H1 (cell line): ENCODE measurements around the gene TFB1M. TPM values are rescaled to one million over a fixed set of nuclear protein-coding genes. Genes with fewer than 3 reads are reported as not detected.

ENCODE experiments used
- CTCF ChIA-PET: fragments of 300-600 bp; sonication (Branson Sonifier 250); formaldehyde crosslinking; loops from one replicate; lab custom pipeline; 2021; ENCODE audit not compliant: partially characterized antibody; lab: Charles Lee
- POLR2A ChIA-PET: fragments of 300-600 bp; sonication (Branson Sonifier 250); formaldehyde crosslinking; loops from one replicate; lab custom pipeline; 2021; ENCODE audit warnings: inconsistent platforms; ENCODE audit not compliant: partially characterized antibody; lab: Charles Lee
- DNase-seq, 2 experiments: peaks; one replicate each; pipeline versions ENCODE4 v3.0.0 to v3.0.0-alpha.2; 2010 to 2022; ENCODE audit warnings: low spot score in 2 of 2, low read depth in 1 of 2, mixed read lengths in 1 of 2
- FAIRE-seq: peaks from 2 replicates; lab custom pipeline; 2011; peaks lifted over from hg19 to GRCh38; lab: Jason Lieb, UNC
- H2AFZ ChIP-seq: 2 replicates; pipeline ENCODE4 v1.8.1; 2012; ENCODE audit warnings: low read length, inconsistent platforms
- H2AK5ac ChIP-seq: 2 replicates; pipeline ENCODE4 v1.6.1; 2013; ENCODE audit warnings: low read depth, low read length
- H2BK120ac ChIP-seq: replicated peaks from 2 replicates; pipeline ENCODE3; 2013; ENCODE audit warnings: low read depth, low read length, inconsistent platforms
- H2BK12ac ChIP-seq: 2 replicates; pipeline ENCODE4 v1.6.1; 2013; ENCODE audit warnings: low read depth, low read length
- H2BK15ac ChIP-seq: 2 replicates; pipeline ENCODE4 v1.6.1; 2013; ENCODE audit warnings: low read length
- H2BK20ac ChIP-seq: 2 replicates; pipeline ENCODE4 v1.6.1; 2013; ENCODE audit warnings: low read length
- H2BK5ac ChIP-seq: 2 replicates; pipeline ENCODE4 v1.6.1; 2013; ENCODE audit warnings: low read depth, low read length
- H3K14ac ChIP-seq: 2 replicates; pipeline ENCODE4 v1.6.1; 2013; ENCODE audit warnings: inconsistent platforms; ENCODE audit not compliant: insufficient read length
- H3K18ac ChIP-seq: 2 replicates; pipeline ENCODE4 v1.6.1; 2013; ENCODE audit warnings: low read length; ENCODE audit errors: extremely low read depth
- H3K23ac ChIP-seq: 2 replicates; pipeline ENCODE4 v1.6.1; 2013; ENCODE audit warnings: inconsistent platforms; ENCODE audit not compliant: insufficient read length
- H3K23me2 ChIP-seq: 2 replicates; pipeline ENCODE4 v1.6.1; 2013; ENCODE audit warnings: low read depth, low read length
- H3K27ac ChIP-seq: 2 replicates; pipeline ENCODE4 v1.6.1; 2011; ENCODE audit warnings: low read depth, low read length, inconsistent platforms
- H3K27me3 ChIP-seq, 4 experiments: replicated peaks in 1 of 4; 1 replicate in 1 of 4; 2 replicates in 3 of 4; pipeline versions ENCODE4 v1.6.1 to v1.8.1; 2011 to 2013; ENCODE audit warnings: low read length in 3 of 4, mild to moderate bottlenecking in 3 of 4, inconsistent platforms in 2 of 4, mixed read lengths in 2 of 4, moderate library complexity in 1 of 4; ENCODE audit not compliant: control insufficient read depth in 3 of 4, insufficient read depth in 3 of 4; ENCODE audit errors: extremely low read depth in 1 of 4
- H3K36me3 ChIP-seq, 4 experiments: 2 replicates each; pipeline versions ENCODE4 v1.6.1 to v1.8.1; 2011 to 2013; ENCODE audit warnings: mild to moderate bottlenecking in 4 of 4, low read length in 3 of 4, moderate library complexity in 2 of 4, control low read depth in 1 of 4, inconsistent platforms in 1 of 4; ENCODE audit not compliant: insufficient read depth in 4 of 4, control insufficient read depth in 2 of 4
- H3K4ac ChIP-seq: replicated peaks from 2 replicates; pipeline ENCODE3; 2013; ENCODE audit warnings: low read length, low read depth, mixed read lengths, inconsistent platforms; ENCODE audit not compliant: insufficient read length
- H3K4me1 ChIP-seq, 4 experiments: replicated peaks in 1 of 4; 1 replicate in 1 of 4; 2 replicates in 3 of 4; pipeline versions ENCODE4 v1.6.1 to v1.8.1; 2011 to 2013; ENCODE audit warnings: low read length in 3 of 4, inconsistent platforms in 2 of 4, mixed read lengths in 1 of 4; ENCODE audit not compliant: insufficient read depth in 4 of 4, control insufficient read depth in 3 of 4
- H3K4me2 ChIP-seq, 2 experiments: 2 replicates each; pipeline versions ENCODE4 v1.6.1 to v1.8.1; 2011 to 2013; ENCODE audit warnings: low read depth in 2 of 2, low read length in 2 of 2, control low read depth in 1 of 2, inconsistent platforms in 1 of 2, mild to moderate bottlenecking in 1 of 2; ENCODE audit not compliant: insufficient read depth in 1 of 2
- H3K4me3 ChIP-seq, 4 experiments: fragments of 200-600, 300-600 bp in 1 of 4; sonication (generic), shearing (Covaris generic), sonication (Bioruptor Twin) in 1 of 4; 2 replicates each; pipeline versions ENCODE4 v1.5.1 to v1.8.1; 2011 to 2016; ENCODE audit warnings: low read length in 4 of 4, low read depth in 3 of 4, control low read depth in 2 of 4, inconsistent platforms in 2 of 4, mild to moderate bottlenecking in 2 of 4, mixed read lengths in 1 of 4, moderate library complexity in 1 of 4; ENCODE audit not compliant: insufficient read depth in 2 of 4; ENCODE audit errors: extremely low read depth in 1 of 4
- H3K56ac ChIP-seq: replicated peaks from 2 replicates; pipeline ENCODE3; 2013; ENCODE audit warnings: low read depth, mild to moderate bottlenecking, mixed read lengths, low read length, inconsistent platforms; ENCODE audit not compliant: insufficient read length
- H3K79me1 ChIP-seq: 2 replicates; pipeline ENCODE4 v1.6.1; 2013; ENCODE audit warnings: low read depth, low read length, control low read depth
- H3K79me2 ChIP-seq, 2 experiments: 2 replicates each; pipeline versions ENCODE4 v1.6.1 to v1.8.1; 2012 to 2013; ENCODE audit warnings: low read length in 2 of 2, mild to moderate bottlenecking in 2 of 2, inconsistent platforms in 1 of 2; ENCODE audit not compliant: insufficient read depth in 2 of 2, control insufficient read depth in 1 of 2
- H3K9ac ChIP-seq, 4 experiments: replicated peaks in 1 of 4; 1 replicate in 1 of 4; 2 replicates in 3 of 4; pipeline versions ENCODE4 v1.6.1 to v1.8.1; 2011 to 2013; ENCODE audit warnings: low read depth in 3 of 4, low read length in 3 of 4, control low read depth in 2 of 4, mild to moderate bottlenecking in 2 of 4, moderate library complexity in 2 of 4, inconsistent platforms in 1 of 4; ENCODE audit errors: extremely low read depth in 1 of 4
- H3K9me3 ChIP-seq, 2 experiments: 2 replicates each; pipeline versions ENCODE4 v1.6.1 to v1.8.1; 2012 to 2013; ENCODE audit warnings: mild to moderate bottlenecking in 2 of 2, moderate library complexity in 2 of 2, control low read depth in 1 of 2, inconsistent platforms in 1 of 2, low read depth in 1 of 2, low read length in 1 of 2, mixed read lengths in 1 of 2; ENCODE audit not compliant: insufficient read depth in 2 of 2
- H4K20me1 ChIP-seq, 2 experiments: replicated peaks in 1 of 2; 2 replicates each; pipeline versions ENCODE3 to v1.8.1; 2011 to 2013; ENCODE audit warnings: inconsistent platforms in 2 of 2, low read length in 2 of 2, mild to moderate bottlenecking in 1 of 2; ENCODE audit not compliant: insufficient read depth in 2 of 2, control insufficient read depth in 1 of 2
- H4K5ac ChIP-seq: 2 replicates; pipeline ENCODE4 v1.6.1; 2013; ENCODE audit warnings: low read length, low read depth, mixed read lengths, inconsistent platforms; ENCODE audit not compliant: insufficient read length
- H4K8ac ChIP-seq: 2 replicates; pipeline ENCODE4 v1.8.0; 2013; ENCODE audit warnings: mild to moderate bottlenecking, moderate library complexity, low read length, inconsistent platforms; ENCODE audit not compliant: insufficient read depth; ENCODE audit errors: extremely low read depth
- H4K91ac ChIP-seq: replicated peaks from 2 replicates; pipeline ENCODE3; 2013; ENCODE audit warnings: low read length, mixed read lengths, inconsistent platforms; ENCODE audit not compliant: insufficient read length
- BCL11A ChIP-seq, 2 experiments: IDR thresholded peaks; one replicate each; pipeline ENCODE4 v1.6.1; 2011; ENCODE audit warnings: low read depth in 2 of 2, low read length in 2 of 2, mild to moderate bottlenecking in 2 of 2
- BRCA1 ChIP-seq: IDR thresholded peaks from 2 replicates; pipeline ENCODE4 v1.6.1; 2012; ENCODE audit warnings: low read depth, low read length, improper control_type of control experiment
- EP300 ChIP-seq, 2 experiments: IDR thresholded peaks; 1 replicate in 1 of 2; 2 replicates in 1 of 2; pipeline ENCODE4 v1.6.1; 2011 to 2012; ENCODE audit warnings: low read depth in 2 of 2, low read length in 2 of 2, mild to moderate bottlenecking in 2 of 2, borderline replicate concordance in 1 of 2, inconsistent platforms in 1 of 2, moderate library complexity in 1 of 2
- SP4 ChIP-seq: IDR thresholded peaks from 2 replicates; pipeline ENCODE4 v1.6.1; 2012; ENCODE audit warnings: low read length, inconsistent platforms
- TCF12 ChIP-seq: IDR thresholded peaks from 2 replicates; pipeline ENCODE4 v1.6.1; 2011; ENCODE audit warnings: low read depth, mild to moderate bottlenecking, low read length
- WGBS, 2 experiments: shearing (Covaris generic) in 1 of 2; methylation state at CpG; one replicate each; pipeline versions ENCODE4 v1.1.6 to v1.1.7; 2013 to 2015; ENCODE audit warnings: low lambda C conversion rate in 2 of 2, mixed read lengths in 2 of 2, inconsistent platforms in 1 of 2, low coverage in 1 of 2, missing lambda C conversion rate in 1 of 2; ENCODE audit not compliant: insufficient replicate concordance in 2 of 2, insufficient coverage in 1 of 2, insufficient read length in 1 of 2; ENCODE audit errors: extremely low coverage in 1 of 2, missing lambda C conversion rate in 1 of 2; 5-methylcytosine and 5-hydroxymethylcytosine counted together
- polyA plus RNA-seq, 7 experiments: library from polyadenylated mRNA; depleted of rRNA in 3 of 7; stranded (reverse) in 5 of 7; unstranded in 2 of 7; fragments of >200 nt in 5 of 7; fragments of 200-250 nt in 2 of 7; gene quantifications; 1 replicate in 5 of 7; 2 replicates in 1 of 7; 4 replicates in 1 of 7; pipeline versions ENCODE4 v1.2.1 to v1.2.3, GENCODE V29; 2011 to 2013; ENCODE audit warnings: missing spikeins in 2 of 7, mixed read lengths in 2 of 7
- total RNA-seq: library from RNA; stranded (reverse); fragmentation: NEBNext Ultra II Directional; extraction: Animal tissue kit (Norgen Biotek cat#: 25700); gene quantifications from 2 replicates; pipeline ENCODE4 v1.2.1, GENCODE V29; 2021

Gene TFB1M
- total and polyA plus RNA-seq, 2 of the 8 experiments (the other 6 are each of a cell fraction or from before 2014, with no cell fraction given), result 28.2 to 49.4 TPM

DNA sequence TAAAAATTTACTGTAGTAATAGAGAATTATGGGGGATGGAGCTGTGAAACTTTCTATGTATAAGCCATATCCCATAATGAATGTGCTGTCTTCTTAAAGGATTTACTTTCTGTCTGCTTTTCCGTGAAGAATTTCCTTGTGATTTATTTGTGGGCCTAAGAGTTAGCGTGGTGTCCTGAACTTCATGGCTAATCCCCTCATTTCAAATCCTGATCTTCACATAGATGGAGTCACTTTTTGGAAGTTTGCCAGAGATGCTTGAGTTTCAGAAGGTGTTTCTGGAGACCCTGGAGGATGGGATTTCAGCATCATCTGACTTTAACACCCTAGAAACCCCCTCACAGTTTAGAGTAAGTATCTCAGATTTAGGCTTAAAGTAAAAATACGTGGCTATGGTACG is 69.8 kb downstream of the TFB1M start:
- Histone ChIP-seq H2BK5ac (no peak overlapping the region), H2BK20ac (no peak overlapping the region), H2BK120ac (no peak overlapping the region), H3K23ac (no peak overlapping the region), H4K5ac (no peak overlapping the region), H3K27ac (no peak overlapping the region), H3K23me2 (no peaks in the 10 kb centered on the region), H3K79me2 (no peaks in the 10 kb centered on the region), H4K91ac (no peak overlapping the region), H3K4me2 (no peak overlapping the region), H2BK12ac (no peak overlapping the region), H4K20me1 (no peaks in the 10 kb centered on the region), H2AFZ (no peak overlapping the region), H4K8ac (no peak overlapping the region), H3K9me3 (peaks cover 0 to 3% of the 10 kb centered on the region in 2 experiments; a peak in 2 of 4 replicates), H3K9ac (no peak overlapping the region), H3K14ac (no peak overlapping the region), H3K18ac (no peak overlapping the region), H3K4me1 (0 out of 7 replicates have a peak, but pooled peaks cover 0 to 3% (median 0%) of the 10 kb centered on the region in 4 experiments), H3K79me1 (no peaks in the 10 kb centered on the region), H3K36me3 (peaks cover 2 to 41% (median 11%) of the 10 kb centered on the region in 4 experiments; a peak in 4 of 8 replicates), H3K27me3 (no peaks in the 10 kb centered on the region), H2BK15ac (no peak overlapping the region), H2AK5ac (no peak overlapping the region), H3K56ac (no peak overlapping the region), H3K4me3 (no peak overlapping the region), H3K4ac (no peak overlapping the region)
- DNase-seq, result no peak
- POLR2A ChIA-PET, result no interaction called here
- CTCF ChIA-PET, result interaction anchor here (0.9 to 8.9 kb wide), 3 partner anchors 16 to 28 kb away, joined by 3 to 72 read pairs (median 4); no protein-coding TSS in a partner anchor
- WGBS, 2 experiments, result 95% methylated on average over 4 of the region's 4 CpGs; no CpG with 5 or more reads in 1 of the 2 experiments
- no peak for FAIRE-seq
- TF ChIP-seq TCF12, result no peak
- TF ChIP-seq BCL11A (IDR thresholded peaks at IDR 0.05; ENCODE audit: low read depth in 2 of 2, low read length in 2 of 2), result no peak
- no peak for TF ChIP-seq SP4
- no peak for TF ChIP-seq EP300 (IDR thresholded peaks at IDR 0.05; ENCODE audit: borderline replicate concordance in 1 of 2, low read depth in 2 of 2, low read length in 2 of 2)
- no peak for TF ChIP-seq BRCA1
